Measurements from ENCODE around the gene GPR137.

GPR137 gene

GRCh38 chr11:64291752-64292459 lies 6.3 kb downstream of the GPR137 start:
- no peak overlapping the region for H3K4me2 ChIP-seq (ENCODE audit: low read length)
- H2AFZ ChIP-seq (ENCODE audit: low read length): no peak overlapping the region
- no peak overlapping the region for H3K27ac ChIP-seq (ENCODE audit: low read depth, low read length, poor library complexity, severe bottlenecking)
- no peak overlapping the region for H3K9ac ChIP-seq (ENCODE audit: low read length)
- no peaks in the 10 kb centered on the region for H3K4me1 ChIP-seq (ENCODE audit: insufficient read depth, low read length, severe bottlenecking)
- H3K9me3 ChIP-seq (ENCODE audit: low read length): no peaks in the 10 kb centered on the region
- H3F3A ChIP-seq (ENCODE audit: insufficient read depth, low read length): no peaks in the 10 kb centered on the region
- no peaks in the 10 kb centered on the region for H3K9me2 ChIP-seq (ENCODE audit: low read depth, low read length)
- no peaks in the 10 kb centered on the region for H3K79me2 ChIP-seq (ENCODE audit: insufficient read depth, low read length)
- peaks cover 8% of the 10 kb centered on the region; the same call in 1 of the 2 replicates for H3K27me3 ChIP-seq (ENCODE audit: insufficient read depth, low read length)
- no peak overlapping the region for H3K4me3 ChIP-seq (ENCODE audit: low read depth, low read length, poor library complexity, severe bottlenecking)
- H3K36me3 ChIP-seq (ENCODE audit: insufficient read depth, low read length): no peaks in the 10 kb centered on the region
- TF ChIP-seq CTCF (IDR thresholded peaks at IDR 0.05; ENCODE audit: low read length) (no peak), EZH2 (IDR thresholded peaks at IDR 0.05; ENCODE audit: borderline replicate concordance, low read length) (no peak)
- no peaks in the 10 kb centered on the region for H4K20me1 ChIP-seq (ENCODE audit: insufficient read depth, low read length)

GRCh38 chr11:64292460-64293254 lies 7.0 kb downstream of the GPR137 start:
- Histone ChIP-seq H3K27me3 (ENCODE audit: insufficient read depth, low read length) (peaks cover 8% of the 10 kb centered on the region; the same call in 1 of the 2 replicates), H3F3A (ENCODE audit: insufficient read depth, low read length) (no peaks in the 10 kb centered on the region), H3K4me3 (ENCODE audit: low read depth, low read length, poor library complexity, severe bottlenecking) (no peak overlapping the region)

GRCh38 chr11:64294774-64295173 lies 9.1 kb downstream of the GPR137 start:
- H3K79me2 ChIP-seq (ENCODE audit: insufficient read depth, low read length): no peaks in the 10 kb centered on the region
- H2AFZ ChIP-seq (ENCODE audit: low read length): no peak overlapping the region
- H3K9me2 ChIP-seq (ENCODE audit: low read depth, low read length): no peaks in the 10 kb centered on the region
- no peak overlapping the region for H3K27ac ChIP-seq (ENCODE audit: low read depth, low read length, poor library complexity, severe bottlenecking)
- no peaks in the 10 kb centered on the region for H4K20me1 ChIP-seq (ENCODE audit: insufficient read depth, low read length)
- no peak overlapping the region for H3K4me2 ChIP-seq (ENCODE audit: low read length)
- H3K27me3 ChIP-seq (ENCODE audit: insufficient read depth, low read length): peaks cover 8% of the 10 kb centered on the region; the same call in 1 of the 2 replicates
- no peaks in the 10 kb centered on the region for H3K36me3 ChIP-seq (ENCODE audit: insufficient read depth, low read length)
- no peak overlapping the region for H3K4me3 ChIP-seq (ENCODE audit: low read depth, low read length, poor library complexity, severe bottlenecking)
- H3F3A ChIP-seq (ENCODE audit: insufficient read depth, low read length): no peaks in the 10 kb centered on the region
- no peak overlapping the region for H3K9ac ChIP-seq (ENCODE audit: low read length)
- no peaks in the 10 kb centered on the region for H3K4me1 ChIP-seq (ENCODE audit: insufficient read depth, low read length, severe bottlenecking)
- no peaks in the 10 kb centered on the region for H3K9me3 ChIP-seq (ENCODE audit: low read length)
- TF ChIP-seq EZH2 (IDR thresholded peaks at IDR 0.05; ENCODE audit: borderline replicate concordance, low read length): no peak
- no peak for TF ChIP-seq CTCF (IDR thresholded peaks at IDR 0.05; ENCODE audit: low read length)

More at GRCh38 chr11:64292460-64293254, 7.0 kb downstream of the GPR137 start:
- no peak overlapping the region for H3K4me2 ChIP-seq (ENCODE audit: low read length)
- H3K36me3 ChIP-seq (ENCODE audit: insufficient read depth, low read length): no peaks in the 10 kb centered on the region
- no peak overlapping the region for H3K27ac ChIP-seq (ENCODE audit: low read depth, low read length, poor library complexity, severe bottlenecking)
- no peaks in the 10 kb centered on the region for H3K9me3 ChIP-seq (ENCODE audit: low read length)
- no peak overlapping the region for H3K9ac ChIP-seq (ENCODE audit: low read length)
- H2AFZ ChIP-seq (ENCODE audit: low read length): no peak overlapping the region
- TF ChIP-seq EZH2 (IDR thresholded peaks at IDR 0.05; ENCODE audit: borderline replicate concordance, low read length): no peak
- no peaks in the 10 kb centered on the region for H3K4me1 ChIP-seq (ENCODE audit: insufficient read depth, low read length, severe bottlenecking)
- H4K20me1 ChIP-seq (ENCODE audit: insufficient read depth, low read length): no peaks in the 10 kb centered on the region
- H3K9me2 ChIP-seq (ENCODE audit: low read depth, low read length): no peaks in the 10 kb centered on the region
- no peaks in the 10 kb centered on the region for H3K79me2 ChIP-seq (ENCODE audit: insufficient read depth, low read length)

All from OCI-LY1 (cell line).